ENCODE data around the gene ACKR1.

Gene ACKR1

GRCh38 chr1:159172614-159173291 is 31.9 kb upstream of the ACKR1 start:
- Histone ChIP-seq H3K27me3 (ENCODE audit: control insufficient read depth in 2 of 2, insufficient read depth in 2 of 2, low read length in 2 of 2) (peaks cover 8 to 9% of the 10 kb centered on the region in 2 donors), H3K9me3 (ENCODE audit: control insufficient read depth in 2 of 2, low read length in 2 of 2) (no peaks in the 10 kb centered on the region), H3K9ac (ENCODE audit: low read depth in 1 of 2, low read length in 2 of 2) (no peak overlapping the region), H3K4me3 (ENCODE audit: low read length in 2 of 2) (no peak overlapping the region), H3K4me1 (ENCODE audit: control insufficient read depth in 2 of 2, insufficient read depth in 2 of 2, low read length in 2 of 2) (no peaks in the 10 kb centered on the region), H3K36me3 (ENCODE audit: control insufficient read depth in 2 of 2, insufficient read depth in 2 of 2, low read length in 2 of 2) (no peaks in the 10 kb centered on the region), H3K27ac (ENCODE audit: low read depth in 2 of 2, low read length in 2 of 2) (no peak overlapping the region)

GRCh38 chr1:159173320-159173719 is 31.4 kb upstream of the ACKR1 start:
- peaks cover 5 to 8% of the 10 kb centered on the region in 2 donors for H3K27me3 ChIP-seq (ENCODE audit: control insufficient read depth in 2 of 2, insufficient read depth in 2 of 2, low read length in 2 of 2)
- no peak overlapping the region for H3K4me3 ChIP-seq (ENCODE audit: low read length in 2 of 2)
- no peaks in the 10 kb centered on the region for H3K9me3 ChIP-seq (ENCODE audit: control insufficient read depth in 2 of 2, low read length in 2 of 2)
- no peak overlapping the region for H3K9ac ChIP-seq (ENCODE audit: low read depth in 1 of 2, low read length in 2 of 2)
- no peak overlapping the region for H3K27ac ChIP-seq (ENCODE audit: low read depth in 2 of 2, low read length in 2 of 2)
- H3K36me3 ChIP-seq (ENCODE audit: control insufficient read depth in 2 of 2, insufficient read depth in 2 of 2, low read length in 2 of 2): no peaks in the 10 kb centered on the region
- no peaks in the 10 kb centered on the region for H3K4me1 ChIP-seq (ENCODE audit: control insufficient read depth in 2 of 2, insufficient read depth in 2 of 2, low read length in 2 of 2)

GRCh38 chr1:159175571-159175970 is 29.1 kb upstream of the ACKR1 start:
- Histone ChIP-seq H3K9ac (ENCODE audit: low read depth in 1 of 2, low read length in 2 of 2) (no peak overlapping the region), H3K27me3 (ENCODE audit: control insufficient read depth in 2 of 2, insufficient read depth in 2 of 2, low read length in 2 of 2) (peaks cover 2 to 8% of the 10 kb centered on the region in 2 donors), H3K9me3 (ENCODE audit: control insufficient read depth in 2 of 2, low read length in 2 of 2) (no peaks in the 10 kb centered on the region), H3K4me3 (ENCODE audit: low read length in 2 of 2) (no peak overlapping the region), H3K27ac (ENCODE audit: low read depth in 2 of 2, low read length in 2 of 2) (no peak overlapping the region), H3K36me3 (ENCODE audit: control insufficient read depth in 2 of 2, insufficient read depth in 2 of 2, low read length in 2 of 2) (no peaks in the 10 kb centered on the region), H3K4me1 (ENCODE audit: control insufficient read depth in 2 of 2, insufficient read depth in 2 of 2, low read length in 2 of 2) (no peaks in the 10 kb centered on the region)

GRCh38 chr1:159177272-159177907 is 27.3 kb upstream of the ACKR1 start:
- Histone ChIP-seq H3K4me3 (ENCODE audit: low read length in 2 of 2) (no peak overlapping the region), H3K9ac (ENCODE audit: low read depth in 1 of 2, low read length in 2 of 2) (no peak overlapping the region), H3K36me3 (ENCODE audit: control insufficient read depth in 2 of 2, insufficient read depth in 2 of 2, low read length in 2 of 2) (no peaks in the 10 kb centered on the region), H3K27ac (ENCODE audit: low read depth in 2 of 2, low read length in 2 of 2) (no peak overlapping the region), H3K9me3 (ENCODE audit: control insufficient read depth in 2 of 2, low read length in 2 of 2) (no peaks in the 10 kb centered on the region), H3K27me3 (ENCODE audit: control insufficient read depth in 2 of 2, insufficient read depth in 2 of 2, low read length in 2 of 2) (peaks cover 0 to 5% of the 10 kb centered on the region in 2 donors), H3K4me1 (ENCODE audit: control insufficient read depth in 2 of 2, insufficient read depth in 2 of 2, low read length in 2 of 2) (no peaks in the 10 kb centered on the region)

- Histone ChIP-seq H3K9me3 (ENCODE audit: control insufficient read depth in 2 of 2, low read length in 2 of 2) (no peaks in the 10 kb centered on the region), H3K9ac (ENCODE audit: low read depth in 1 of 2, low read length in 2 of 2) (no peak overlapping the region), H3K27me3 (ENCODE audit: control insufficient read depth in 2 of 2, insufficient read depth in 2 of 2, low read length in 2 of 2) (no peaks in the 10 kb centered on the region), H3K27ac (ENCODE audit: low read depth in 2 of 2, low read length in 2 of 2) (no peak overlapping the region), H3K4me1 (ENCODE audit: control insufficient read depth in 2 of 2, insufficient read depth in 2 of 2, low read length in 2 of 2) (no peaks in the 10 kb centered on the region), H3K4me3 (ENCODE audit: low read length in 2 of 2) (no peak overlapping the region), H3K36me3 (ENCODE audit: control insufficient read depth in 2 of 2, insufficient read depth in 2 of 2, low read length in 2 of 2) (no peaks in the 10 kb centered on the region)
Observed at GRCh38 chr1:159179906-159180305, 24.8 kb upstream of the ACKR1 start.

- H3K27ac ChIP-seq (ENCODE audit: low read depth in 2 of 2, low read length in 2 of 2): no peak overlapping the region
Observed at GRCh38 chr1:159180516-159180915, 24.2 kb upstream of the ACKR1 start.

GRCh38 chr1:159181328-159182024 is 23.2 kb upstream of the ACKR1 start:
- no peaks in the 10 kb centered on the region for H3K9me3 ChIP-seq (ENCODE audit: control insufficient read depth in 2 of 2, low read length in 2 of 2)
- H3K4me1 ChIP-seq (ENCODE audit: control insufficient read depth in 2 of 2, insufficient read depth in 2 of 2, low read length in 2 of 2): no peaks in the 10 kb centered on the region
- H3K27ac ChIP-seq (ENCODE audit: low read depth in 2 of 2, low read length in 2 of 2): no peak overlapping the region
- H3K27me3 ChIP-seq (ENCODE audit: control insufficient read depth in 2 of 2, insufficient read depth in 2 of 2, low read length in 2 of 2): no peaks in the 10 kb centered on the region
- H3K4me3 ChIP-seq (ENCODE audit: low read length in 2 of 2): no peak overlapping the region
- H3K36me3 ChIP-seq (ENCODE audit: control insufficient read depth in 2 of 2, insufficient read depth in 2 of 2, low read length in 2 of 2): no peaks in the 10 kb centered on the region
- no peak overlapping the region for H3K9ac ChIP-seq (ENCODE audit: low read depth in 1 of 2, low read length in 2 of 2)

More at GRCh38 chr1:159180516-159180915, 24.2 kb upstream of the ACKR1 start:
- Histone ChIP-seq H3K36me3 (ENCODE audit: control insufficient read depth in 2 of 2, insufficient read depth in 2 of 2, low read length in 2 of 2) (no peaks in the 10 kb centered on the region), H3K4me3 (ENCODE audit: low read length in 2 of 2) (no peak overlapping the region), H3K27me3 (ENCODE audit: control insufficient read depth in 2 of 2, insufficient read depth in 2 of 2, low read length in 2 of 2) (no peaks in the 10 kb centered on the region), H3K4me1 (ENCODE audit: control insufficient read depth in 2 of 2, insufficient read depth in 2 of 2, low read length in 2 of 2) (no peaks in the 10 kb centered on the region), H3K9ac (ENCODE audit: low read depth in 1 of 2, low read length in 2 of 2) (no peak overlapping the region), H3K9me3 (ENCODE audit: control insufficient read depth in 2 of 2, low read length in 2 of 2) (no peaks in the 10 kb centered on the region)

GRCh38 chr1:159184201-159184600 is 20.5 kb upstream of the ACKR1 start:
- no peak overlapping the region for H3K27ac ChIP-seq (ENCODE audit: low read depth in 2 of 2, low read length in 2 of 2)
- H3K36me3 ChIP-seq (ENCODE audit: control insufficient read depth in 2 of 2, insufficient read depth in 2 of 2, low read length in 2 of 2): no peaks in the 10 kb centered on the region

GRCh38 chr1:159185121-159185520 is 19.6 kb upstream of the ACKR1 start:
- peaks cover 2 to 4% of the 10 kb centered on the region in 2 donors for H3K27me3 ChIP-seq (ENCODE audit: control insufficient read depth in 2 of 2, insufficient read depth in 2 of 2, low read length in 2 of 2)
- no peaks in the 10 kb centered on the region for H3K9me3 ChIP-seq (ENCODE audit: control insufficient read depth in 2 of 2, low read length in 2 of 2)
- no peak overlapping the region for H3K4me3 ChIP-seq (ENCODE audit: low read length in 2 of 2)

More at GRCh38 chr1:159184201-159184600, 20.5 kb upstream of the ACKR1 start:
- Histone ChIP-seq H3K4me1 (ENCODE audit: control insufficient read depth in 2 of 2, insufficient read depth in 2 of 2, low read length in 2 of 2) (no peaks in the 10 kb centered on the region), H3K9me3 (ENCODE audit: control insufficient read depth in 2 of 2, low read length in 2 of 2) (no peaks in the 10 kb centered on the region), H3K9ac (ENCODE audit: low read depth in 1 of 2, low read length in 2 of 2) (no peak overlapping the region), H3K27me3 (ENCODE audit: control insufficient read depth in 2 of 2, insufficient read depth in 2 of 2, low read length in 2 of 2) (peaks cover 2 to 4% of the 10 kb centered on the region in 2 donors), H3K4me3 (ENCODE audit: low read length in 2 of 2) (no peak overlapping the region)

GRCh38 chr1:159187033-159187432 is 17.6 kb upstream of the ACKR1 start:
- H3K27ac ChIP-seq (ENCODE audit: low read depth in 2 of 2, low read length in 2 of 2): no peak overlapping the region
- peaks cover 2 to 4% of the 10 kb centered on the region in 2 donors for H3K27me3 ChIP-seq (ENCODE audit: control insufficient read depth in 2 of 2, insufficient read depth in 2 of 2, low read length in 2 of 2)
- no peaks in the 10 kb centered on the region for H3K9me3 ChIP-seq (ENCODE audit: control insufficient read depth in 2 of 2, low read length in 2 of 2)
- no peak overlapping the region for H3K4me3 ChIP-seq (ENCODE audit: low read length in 2 of 2)
- no peaks in the 10 kb centered on the region for H3K36me3 ChIP-seq (ENCODE audit: control insufficient read depth in 2 of 2, insufficient read depth in 2 of 2, low read length in 2 of 2)
- H3K4me1 ChIP-seq (ENCODE audit: control insufficient read depth in 2 of 2, insufficient read depth in 2 of 2, low read length in 2 of 2): no peaks in the 10 kb centered on the region
- H3K9ac ChIP-seq (ENCODE audit: low read depth in 1 of 2, low read length in 2 of 2): no peak overlapping the region

More at GRCh38 chr1:159185121-159185520, 19.6 kb upstream of the ACKR1 start:
- Histone ChIP-seq H3K36me3 (ENCODE audit: control insufficient read depth in 2 of 2, insufficient read depth in 2 of 2, low read length in 2 of 2) (no peaks in the 10 kb centered on the region), H3K4me1 (ENCODE audit: control insufficient read depth in 2 of 2, insufficient read depth in 2 of 2, low read length in 2 of 2) (no peaks in the 10 kb centered on the region), H3K9ac (ENCODE audit: low read depth in 1 of 2, low read length in 2 of 2) (no peak overlapping the region), H3K27ac (ENCODE audit: low read depth in 2 of 2, low read length in 2 of 2) (no peak overlapping the region)
